Posterior cingulate gyrus (tissue), 11 donors: ENCODE results near the gene CFAP299.
A peak's percentile ranks its signal among the peaks of the same experiment; 100 is the strongest.
"Not testable (repeated sequence)": the region's sequence is repeated elsewhere in the genome, so short reads cannot be mapped to it uniquely, and the experiment has no call there.

ENCODE experiments used
- DNase-seq, 10 donors: peaks; one replicate each; pipeline versions ENCODE4 v3.0.0 to v3.0.0-alpha.2; 2020 to 2021; ENCODE audit warnings: mixed read lengths in 3 of 10
- intact Hi-C: fragments of 100-400 bp; cut with DNase I; formaldehyde crosslinking; loops from one replicate; pipeline ENCODE4 v1.15.1; 2023

The CFAP299 gene

DNA sequence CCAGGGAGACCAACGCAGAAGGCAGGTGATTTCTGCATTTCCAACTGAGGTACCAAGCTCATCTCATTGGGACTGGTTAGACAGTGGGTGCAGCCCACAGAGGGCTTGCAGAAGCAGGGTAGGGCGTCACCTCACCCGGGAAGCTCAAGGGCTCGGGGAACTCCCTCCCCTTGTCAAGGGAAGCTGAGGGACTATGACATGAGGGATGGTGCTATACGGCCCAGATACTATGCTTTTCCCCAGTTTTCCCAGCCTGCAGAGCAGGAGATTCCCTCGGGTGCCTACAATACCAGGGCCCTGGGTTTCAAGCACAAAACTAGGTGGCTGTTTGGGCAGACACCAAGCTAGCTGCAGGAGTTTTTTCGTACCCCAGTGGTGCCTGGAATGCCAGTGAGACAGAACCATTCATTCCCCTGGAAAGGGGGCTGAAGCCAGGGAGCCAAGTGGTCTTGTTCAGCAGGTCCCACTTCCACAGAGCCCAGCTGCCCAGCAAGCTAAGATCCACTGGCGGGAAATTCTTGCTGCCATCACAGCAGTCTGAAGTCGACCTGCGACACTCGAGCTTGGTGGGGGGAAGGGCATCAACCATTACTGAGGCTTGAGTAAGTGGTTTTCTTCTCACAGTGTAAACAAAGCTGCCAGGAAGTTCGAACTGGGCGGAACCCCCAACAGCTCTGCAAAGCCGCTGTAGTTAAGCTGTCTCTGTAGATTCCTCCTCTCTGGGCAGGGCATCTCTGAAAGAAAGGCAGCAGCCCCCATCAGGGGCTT, 103.9 kb downstream of the CFAP299 start:
- peak in 1 of 10 donors; percentile 45 for DNase-seq

DNA sequence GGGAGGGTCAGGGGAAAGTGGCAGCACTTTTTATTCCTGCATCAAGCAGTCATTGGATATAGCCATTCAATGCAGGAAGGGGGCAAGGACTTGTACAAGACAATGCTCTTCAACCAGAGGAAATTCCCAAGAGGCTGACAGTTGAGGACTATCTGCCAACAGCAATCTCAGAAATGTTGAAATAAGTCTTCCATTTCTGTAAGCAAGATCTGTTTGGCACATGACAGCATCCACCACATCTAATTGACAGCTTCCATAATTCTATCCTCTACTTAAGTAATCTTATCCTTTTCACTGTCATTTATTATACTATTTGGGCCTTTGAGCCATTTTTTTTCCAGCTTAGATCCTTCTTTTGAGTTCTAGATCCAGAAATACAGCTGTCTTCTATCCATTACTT, 110.7 kb downstream of the CFAP299 start:
- intact Hi-C loops, result no loop called here
- no peak for DNase-seq

More for the DNA sequence above, 103.9 kb downstream of the CFAP299 start:
- intact Hi-C loops, result not testable (repeated sequence)

DNA sequence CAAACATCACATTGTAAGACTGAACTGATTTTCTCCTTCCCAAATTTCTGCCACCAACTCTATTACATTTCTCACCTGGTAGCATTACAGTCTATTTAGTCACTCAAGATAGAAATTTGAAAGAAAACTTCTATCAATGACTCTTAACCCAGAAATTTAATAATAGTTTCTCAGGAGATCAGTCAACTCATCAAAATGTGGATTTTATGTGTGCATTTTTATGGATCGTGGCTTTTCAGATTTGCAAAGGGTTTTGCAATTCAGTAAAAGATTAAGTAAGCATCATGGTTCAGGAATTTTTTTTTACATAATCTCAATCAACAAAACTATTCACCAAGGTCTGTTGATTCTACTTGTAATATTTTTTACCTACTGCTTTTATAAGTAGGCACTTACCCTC, 111.1 kb downstream of the CFAP299 start:
- intact Hi-C loops, result no loop called here
- no peak for DNase-seq

DNA sequence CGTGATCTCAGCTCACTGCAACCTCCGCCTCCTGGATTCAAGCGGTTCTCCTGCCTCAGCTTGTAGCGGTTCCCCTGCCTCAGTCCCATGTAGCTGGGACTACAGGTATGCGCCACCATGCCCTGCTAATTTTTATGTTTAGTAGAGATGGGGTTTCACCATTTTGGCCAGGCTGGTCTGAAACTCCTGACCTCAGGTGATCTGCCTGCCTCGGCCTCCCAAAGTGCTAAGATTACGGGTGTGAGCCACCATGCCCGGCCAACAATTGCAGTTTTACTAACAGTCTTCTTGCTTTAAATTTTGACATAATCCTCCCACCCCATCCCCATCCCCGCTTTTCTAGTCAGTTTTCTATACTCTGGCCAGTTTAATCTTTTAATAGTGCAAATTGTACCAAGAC, 112.0 kb downstream of the CFAP299 start:
- peak in 2 of 10 donors; percentile 54 to 63 for DNase-seq
- intact Hi-C loops, result no loop called here

DNA sequence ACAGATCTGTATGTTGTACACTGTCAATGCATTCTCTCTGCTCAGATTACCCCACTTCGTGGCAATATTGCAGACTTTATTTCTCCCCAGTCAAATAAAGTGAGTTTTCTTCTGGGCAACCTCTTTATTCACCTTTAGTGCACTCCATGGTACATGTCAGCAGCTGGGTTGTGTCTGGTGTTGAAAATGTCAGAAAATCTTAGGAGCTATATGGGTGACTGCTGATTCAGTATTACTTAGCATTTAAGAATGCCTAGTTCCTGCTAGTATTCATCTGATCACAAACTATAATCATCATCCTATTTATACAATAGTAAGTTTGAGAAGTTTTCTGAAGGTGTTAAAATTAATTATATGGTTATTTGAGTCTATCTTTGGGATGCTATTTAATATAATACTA, 112.5 kb downstream of the CFAP299 start:
- intact Hi-C loops, result no loop called here
- DNase-seq, result no peak

DNA sequence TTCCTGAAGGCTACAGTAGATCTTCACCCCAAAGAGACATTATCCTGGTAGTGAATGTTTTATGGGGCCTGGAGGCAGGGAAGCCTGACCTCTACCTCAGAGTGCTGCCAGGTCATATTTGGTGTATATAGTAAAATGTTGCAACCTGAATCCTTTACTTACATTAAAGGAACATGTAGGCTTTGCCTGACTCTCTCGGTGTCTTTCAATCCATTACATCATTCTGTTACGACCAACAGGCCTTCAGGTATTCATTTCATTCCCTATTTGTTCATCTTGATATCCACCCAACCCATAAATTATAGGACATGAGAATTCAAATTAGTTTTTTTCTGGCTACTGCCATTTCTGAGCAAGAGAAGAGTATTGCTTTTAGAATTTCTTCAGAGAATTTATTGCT, 116.5 kb downstream of the CFAP299 start:
- DNase-seq, result no peak
- intact Hi-C loops, result no loop called here

DNA sequence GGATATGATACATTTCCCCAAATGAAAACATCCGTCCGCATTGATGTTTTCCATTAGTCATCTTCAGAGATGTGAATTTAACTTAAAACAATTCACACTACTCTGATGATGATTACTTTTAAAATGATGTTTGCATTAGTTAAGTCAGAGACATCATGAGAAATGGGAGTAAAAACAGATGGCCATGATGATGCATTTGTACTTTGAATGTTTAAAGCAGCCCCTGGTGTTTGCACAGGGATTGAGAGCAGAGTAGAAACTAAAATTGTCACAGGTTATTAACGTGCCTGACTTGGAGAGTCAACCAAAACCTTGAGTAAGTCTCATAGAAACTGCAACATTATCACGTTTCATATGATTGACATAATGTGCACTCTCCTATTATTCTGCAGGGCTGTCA, 117.2 kb downstream of the CFAP299 start:
- DNase-seq, result no peak
- intact Hi-C loops, result no loop called here

DNA sequence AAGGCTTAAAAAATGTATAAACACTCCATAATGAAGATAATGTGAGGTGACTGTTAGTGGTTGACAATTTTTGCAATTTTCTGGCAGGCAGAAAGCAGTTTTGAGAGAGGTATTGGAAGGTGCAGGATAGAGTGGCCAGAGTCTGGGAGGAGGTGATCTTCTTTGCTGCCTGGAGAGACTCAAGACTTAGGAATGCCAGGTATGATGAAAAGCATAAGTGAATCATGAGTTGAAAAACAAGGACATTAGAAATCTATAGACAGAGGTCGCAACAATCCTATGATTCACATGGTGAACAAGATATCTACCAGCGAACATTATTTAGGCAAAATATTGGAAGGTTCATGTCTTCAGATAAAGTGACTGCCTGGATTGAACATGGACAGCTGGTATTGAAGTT, 118.5 kb downstream of the CFAP299 start:
- intact Hi-C loops, result no loop called here
- no peak for DNase-seq

DNA sequence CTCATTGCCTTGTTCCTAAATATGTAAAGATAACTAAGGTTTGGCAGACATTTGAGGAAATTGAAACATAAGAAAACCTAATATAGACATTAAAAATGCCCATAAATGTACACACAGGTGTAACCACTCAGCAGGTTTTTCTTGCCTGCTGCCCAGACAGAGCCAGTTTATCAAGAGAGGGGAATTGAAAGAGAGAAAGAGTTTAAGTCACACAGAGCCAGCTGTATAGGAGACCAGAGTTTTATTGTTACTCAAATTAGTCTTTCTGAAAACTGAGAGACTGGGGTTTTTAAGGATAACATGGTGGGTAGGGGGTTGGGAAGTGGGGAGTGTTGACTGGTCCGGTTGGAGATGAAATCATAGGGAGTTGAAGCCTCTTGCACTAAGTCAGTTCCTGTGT, 119.0 kb downstream of the CFAP299 start:
- no peak for DNase-seq
- intact Hi-C loops, result no loop called here

DNA sequence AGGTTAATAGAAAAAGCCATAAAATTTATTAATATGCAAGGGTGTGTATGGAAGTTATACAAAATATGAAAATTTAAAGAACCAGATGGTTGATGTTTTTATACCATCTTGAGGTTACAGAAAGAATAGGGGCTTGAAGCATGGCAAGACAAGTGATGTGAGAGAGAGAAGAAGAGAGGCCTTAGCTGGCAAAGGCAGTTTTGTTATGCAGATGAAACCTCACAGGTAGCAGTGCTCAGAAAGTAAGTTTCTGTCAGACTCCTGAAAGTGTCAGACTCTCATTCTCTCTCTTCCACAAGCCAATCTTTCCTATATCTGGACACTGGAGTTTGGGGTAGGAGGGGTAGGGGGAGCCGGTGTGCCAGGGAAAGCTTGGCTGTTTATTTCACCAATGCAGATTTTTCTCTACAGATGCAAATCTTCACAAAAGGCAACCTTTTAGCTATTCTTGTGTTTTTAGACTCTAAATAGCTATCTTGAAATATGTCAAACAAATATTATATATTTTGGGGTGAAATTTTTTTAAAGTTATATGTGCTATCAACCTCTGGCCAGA, 124.5 kb downstream of the CFAP299 start:
- intact Hi-C loops, result no loop called here
- no peak for DNase-seq

DNA sequence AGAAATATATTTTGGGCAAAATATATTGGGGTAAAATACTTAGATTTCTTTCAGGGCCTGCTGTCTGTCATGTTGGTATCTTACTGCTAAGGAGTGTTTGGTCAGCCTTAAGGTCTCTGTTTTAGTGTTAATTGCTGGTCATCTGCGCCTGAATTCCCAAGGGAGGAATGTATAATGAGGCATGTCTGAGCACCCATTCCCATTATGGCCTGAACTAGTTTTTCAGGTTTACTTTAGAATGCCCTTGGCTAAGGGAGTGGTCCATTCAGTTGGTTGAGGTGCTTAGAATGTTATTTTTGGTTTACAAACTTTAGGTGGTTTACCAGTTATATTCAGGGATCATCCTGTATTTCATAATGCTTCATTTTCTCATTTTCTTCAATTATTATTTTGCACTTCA, 125.9 kb downstream of the CFAP299 start:
- intact Hi-C loops, result no loop called here
- DNase-seq, result no peak

DNA sequence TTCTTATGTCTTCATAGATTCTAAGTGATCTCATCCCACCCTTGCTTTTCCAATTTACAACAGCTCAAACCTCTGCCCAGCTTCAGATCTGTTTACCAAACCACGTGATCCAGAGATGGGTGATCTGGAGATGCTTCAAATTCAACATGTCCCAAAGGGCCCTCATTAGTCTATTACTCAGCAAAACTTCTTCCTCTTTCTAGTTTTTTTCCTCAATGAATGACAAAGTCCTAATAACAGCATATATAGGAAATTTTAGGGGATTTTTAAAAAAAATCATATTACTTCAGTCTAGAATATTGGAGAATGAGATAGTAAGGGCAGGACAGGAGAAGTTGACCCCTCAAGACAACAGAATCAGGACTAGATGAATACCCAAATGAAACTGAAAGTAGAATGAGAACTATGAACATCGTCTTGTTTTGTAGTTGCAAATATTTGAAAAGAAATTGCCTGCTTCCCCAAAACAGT, 127.1 kb downstream of the CFAP299 start:
- intact Hi-C loops, result no loop called here
- DNase-seq, result no peak

DNA sequence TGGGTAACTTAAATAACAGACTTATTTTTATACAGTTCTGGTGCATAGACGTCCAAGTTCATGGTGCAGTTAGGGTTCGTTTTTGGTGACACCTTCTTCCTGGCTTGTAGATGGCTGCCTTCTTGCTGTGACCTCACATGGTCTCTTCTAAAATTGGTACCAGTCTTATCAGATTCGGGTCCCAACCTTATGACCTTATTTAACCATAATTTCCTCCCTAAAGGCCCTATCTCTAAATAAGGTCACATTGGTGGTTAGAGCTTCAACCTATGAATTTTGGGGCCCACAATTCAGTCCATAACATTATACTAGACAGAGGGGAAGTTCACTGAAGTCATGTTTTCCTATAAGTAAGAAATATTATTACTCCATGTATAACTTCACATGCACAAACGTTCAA, 128.0 kb downstream of the CFAP299 start:
- DNase-seq, result no peak
- intact Hi-C loops, result no loop called here

DNA sequence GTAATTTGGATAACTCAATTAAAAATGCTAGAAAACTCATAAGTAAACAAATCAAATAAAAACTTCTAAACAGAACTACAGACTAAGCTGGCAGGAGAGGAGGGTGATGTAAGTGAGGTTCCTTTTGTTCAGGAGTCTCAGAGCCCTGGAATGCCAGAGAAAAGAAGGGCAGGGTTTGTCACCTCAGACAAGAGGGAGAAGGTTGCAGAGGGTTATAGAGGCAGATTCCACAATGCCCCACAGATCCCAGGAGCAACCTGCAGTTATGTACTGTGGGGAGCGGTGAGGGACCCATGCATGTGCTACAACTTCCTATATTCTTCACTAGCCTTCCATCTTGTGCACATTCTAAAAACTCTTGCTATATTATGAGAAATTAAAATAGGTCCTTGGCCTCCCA, 129.7 kb downstream of the CFAP299 start:
- intact Hi-C loops, result no loop called here
- no peak for DNase-seq

DNA sequence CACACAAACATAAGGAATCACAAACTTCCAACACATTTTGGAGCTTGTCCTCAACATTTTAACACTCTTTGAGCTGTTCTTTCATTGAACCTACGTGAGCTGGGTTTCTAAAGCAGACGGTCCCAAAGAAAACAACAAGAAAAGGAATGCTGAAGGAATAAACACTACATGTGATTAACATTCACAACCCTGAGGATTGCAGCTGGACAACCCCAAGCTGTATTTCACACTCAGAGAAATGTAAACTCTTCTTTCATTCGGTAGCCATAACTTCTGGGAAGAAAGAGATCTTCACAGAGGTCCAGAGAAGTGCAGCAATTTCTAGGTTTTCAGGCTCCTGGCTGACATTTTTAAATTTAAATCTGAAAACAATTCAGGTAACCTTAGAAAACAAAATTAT, 130.2 kb downstream of the CFAP299 start:
- DNase-seq, result no peak
- intact Hi-C loops, result no loop called here

DNA sequence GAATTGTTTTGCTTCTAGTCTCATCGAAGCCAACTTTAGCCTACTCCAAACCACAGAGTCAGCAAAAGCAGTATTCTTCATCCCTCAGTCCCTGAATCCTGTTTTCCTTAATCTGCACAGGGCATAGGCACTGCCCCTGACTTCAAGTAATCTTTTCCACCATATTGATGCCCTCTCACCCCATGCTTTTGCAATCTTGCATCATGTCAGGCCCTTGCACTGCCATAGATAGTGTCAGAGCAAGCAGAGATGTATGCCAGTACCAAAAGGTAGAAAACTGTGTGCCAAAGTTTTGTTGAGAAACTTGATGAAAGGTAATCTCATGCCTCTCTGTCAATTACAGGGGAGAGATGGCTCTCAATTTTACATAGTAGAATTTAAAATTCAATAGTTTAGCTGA, 131.1 kb downstream of the CFAP299 start:
- intact Hi-C loops, result no loop called here
- DNase-seq, result no peak

DNA sequence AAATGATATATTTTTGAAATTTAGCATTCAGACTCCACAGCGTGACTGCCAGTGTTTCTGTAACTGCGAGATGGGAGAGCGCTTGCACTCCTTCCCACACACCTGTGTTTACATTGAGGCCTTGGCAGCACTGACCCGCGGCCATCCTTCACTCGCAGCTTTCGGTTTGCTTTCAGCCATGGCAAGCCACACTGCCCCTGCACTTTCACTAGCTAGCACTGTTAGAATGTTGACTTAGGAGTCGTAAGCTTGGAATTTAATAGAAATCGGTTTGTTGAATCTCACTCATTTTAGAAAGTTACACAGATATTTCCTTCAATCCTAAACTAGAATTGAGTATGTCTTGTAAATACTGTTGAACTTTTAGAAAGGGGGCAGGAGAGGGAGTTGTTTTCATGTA, 136.2 kb downstream of the CFAP299 start:
- DNase-seq, result peak in 3 of 10 donors; percentile 55 to 73 (median 64)
- intact Hi-C loops, result no loop called here

DNA sequence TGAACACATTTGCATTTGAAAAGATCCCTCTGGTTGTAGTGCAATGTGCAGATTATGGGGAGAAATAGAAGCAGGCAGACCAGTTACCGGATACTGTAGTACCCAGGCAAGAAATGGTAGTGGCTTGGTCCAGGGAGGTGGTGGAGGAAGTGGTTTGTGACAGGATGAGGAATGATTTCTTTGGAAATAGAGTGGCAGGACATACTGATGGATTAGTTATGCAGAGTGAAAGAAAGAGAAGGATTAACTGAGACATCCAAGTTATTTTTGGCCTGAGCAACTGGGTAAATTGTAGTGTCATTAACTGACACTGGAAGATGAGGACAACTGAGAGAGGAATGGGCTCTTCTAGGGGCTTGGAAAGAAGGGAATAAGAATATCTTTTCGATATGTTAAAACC, 139.7 kb downstream of the CFAP299 start:
- no peak for DNase-seq
- intact Hi-C loops, result no loop called here

DNA sequence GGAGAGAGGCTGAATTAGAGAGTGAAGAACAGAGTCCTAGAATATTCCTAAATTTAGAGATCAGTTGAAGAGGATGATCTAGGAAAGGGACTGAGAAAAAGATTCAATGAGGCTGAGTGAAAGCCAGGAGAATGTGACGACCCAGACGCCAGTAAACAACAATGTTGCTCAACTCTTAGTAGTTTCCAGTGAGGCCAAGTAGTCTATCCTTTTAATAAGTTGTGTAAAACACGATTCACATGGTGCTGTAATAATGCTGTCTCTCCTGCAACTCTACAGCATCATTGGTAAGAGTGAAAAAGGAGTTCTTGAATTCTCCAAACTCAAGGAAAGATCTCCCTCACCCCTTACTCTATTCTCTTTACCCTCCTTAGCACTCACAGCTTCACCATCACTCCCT, 140.3 kb downstream of the CFAP299 start:
- intact Hi-C loops, result no loop called here
- DNase-seq, result no peak

DNA sequence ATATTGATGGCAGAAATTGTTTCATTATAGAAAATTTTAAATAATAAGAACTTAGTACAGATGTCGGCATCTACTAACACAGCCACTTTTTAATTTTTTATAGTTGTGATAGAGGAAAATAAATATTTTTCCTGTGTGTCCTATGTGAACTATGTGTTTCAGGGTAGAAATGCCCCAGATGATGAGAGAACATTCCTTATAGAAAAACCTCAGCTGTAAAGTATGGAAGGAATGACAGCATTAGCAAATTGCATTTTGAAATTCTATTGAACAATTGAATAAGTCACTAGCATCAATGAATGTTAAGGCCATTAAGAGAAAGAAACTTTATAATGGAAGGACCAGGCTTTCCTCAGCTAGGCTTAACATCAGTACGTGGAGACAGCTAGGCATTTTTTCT, 149.2 kb downstream of the CFAP299 start:
- DNase-seq, result no peak
- intact Hi-C loops, result no loop called here

DNA sequence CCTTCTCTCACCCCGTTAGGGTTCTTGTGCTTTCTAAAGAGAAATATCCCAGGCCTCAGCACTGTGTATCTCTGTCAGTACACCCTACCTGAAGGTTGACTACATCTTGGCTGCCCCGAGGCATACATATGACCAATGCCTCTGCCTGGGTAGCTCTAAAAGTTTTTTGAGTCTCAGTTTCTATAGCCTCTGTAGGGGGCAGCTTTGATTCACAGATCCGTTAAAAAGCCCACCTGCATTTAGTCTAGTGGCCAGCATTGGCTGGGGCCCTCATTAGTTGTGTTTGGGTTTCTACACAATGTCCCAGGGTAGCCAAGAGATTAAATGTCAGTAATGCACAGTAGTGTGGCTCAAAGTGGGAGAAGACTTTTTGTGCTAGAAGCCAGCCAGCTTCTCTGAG, 151.1 kb downstream of the CFAP299 start:
- no peak for DNase-seq
- intact Hi-C loops, result no loop called here

DNA sequence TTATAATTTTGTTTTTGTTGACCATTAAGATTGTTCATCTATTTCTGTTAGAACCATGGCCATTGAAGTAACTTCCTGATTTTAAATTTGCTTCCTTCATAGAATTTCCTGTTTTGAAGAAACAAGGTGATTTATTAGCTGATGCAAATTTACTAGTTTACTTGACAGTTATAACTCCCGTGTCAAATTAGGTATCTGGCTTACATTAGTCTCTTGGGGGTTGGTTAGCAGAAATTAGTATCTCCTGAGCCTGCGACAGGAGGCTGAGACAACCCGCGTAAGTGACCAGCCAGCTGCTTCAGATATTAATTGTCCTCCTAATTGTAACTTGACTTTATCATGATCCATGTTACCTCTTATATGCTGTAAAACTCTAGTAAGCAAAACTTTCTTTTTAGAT, 154.3 kb downstream of the CFAP299 start:
- DNase-seq, result no peak
- intact Hi-C loops, result no loop called here

DNA sequence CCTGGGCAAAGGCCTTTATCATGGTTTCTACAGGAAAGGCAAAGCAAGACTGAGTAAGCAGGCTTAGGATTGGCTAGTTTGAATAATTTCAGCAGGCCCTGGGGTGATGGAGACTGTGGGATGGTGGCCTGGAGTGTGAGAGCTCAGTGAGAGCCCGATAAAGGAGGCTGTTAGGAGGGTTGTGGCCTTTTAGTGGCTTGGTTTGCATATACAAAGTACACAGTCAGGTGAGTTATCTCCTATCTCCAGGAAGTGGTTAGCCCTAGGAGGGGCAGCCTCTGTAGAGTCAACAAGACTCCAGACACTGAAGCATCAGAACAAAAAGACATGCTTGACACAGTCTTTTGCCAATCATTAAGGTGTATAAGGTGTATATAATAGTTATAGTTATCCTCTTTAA, 157.2 kb downstream of the CFAP299 start:
- DNase-seq, result no peak
- intact Hi-C loops, result no loop called here
